GM21390 (cell line): ENCODE results near the gene WDR74.
"Not testable (repeated sequence)": the region's sequence is repeated elsewhere in the genome, so short reads cannot be mapped to it uniquely, and the experiment has no call there.

Experiments
- ATAC-seq: cut with Tn5 transposase; IDR thresholded peaks from one replicate; pipeline ENCODE4 v1.9.1; 2021; ENCODE audit not compliant: unreplicated experiment

Gene WDR74

GRCh38 chr11:62860835-62861563 lies 21.6 kb upstream of the WDR74 start:
- ATAC-seq: no peak

- ATAC-seq: not testable (repeated sequence)
Observed at GRCh38 chr11:62859281-62859703, 19.9 kb upstream of the WDR74 start.

GRCh38 chr11:62858201-62858600 lies 18.8 kb upstream of the WDR74 start:
- no peak for ATAC-seq

- no peak for ATAC-seq
Observed at GRCh38 chr11:62857541-62857982, 18.2 kb upstream of the WDR74 start.

- ATAC-seq: no peak
Observed at GRCh38 chr11:62856333-62856895, 17.0 kb upstream of the WDR74 start.

- ATAC-seq: peak; percentile 78
Observed at GRCh38 chr11:62855571-62856332, 16.4 kb upstream of the WDR74 start.

GRCh38 chr11:62854825-62855570 lies 15.6 kb upstream of the WDR74 start:
- no peak for ATAC-seq

- ATAC-seq: no peak
Observed at GRCh38 chr11:62854013-62854824, 14.8 kb upstream of the WDR74 start.

GRCh38 chr11:62853279-62853965 lies 14.0 kb upstream of the WDR74 start:
- ATAC-seq: no peak

GRCh38 chr11:62852523-62853188 lies 13.3 kb upstream of the WDR74 start:
- ATAC-seq: no peak

GRCh38 chr11:62851807-62852522 lies 12.6 kb upstream of the WDR74 start:
- ATAC-seq: no peak

GRCh38 chr11:62850911-62851806 lies 11.8 kb upstream of the WDR74 start:
- ATAC-seq: no peak

- no peak for ATAC-seq
Observed at GRCh38 chr11:62847767-62848314, 8.5 kb upstream of the WDR74 start.

GRCh38 chr11:62846177-62846576 lies 6.8 kb upstream of the WDR74 start:
- no peak for ATAC-seq

GRCh38 chr11:62844154-62844553 lies 4.8 kb upstream of the WDR74 start:
- ATAC-seq: no peak

GRCh38 chr11:62843466-62843865 lies 4.1 kb upstream of the WDR74 start:
- no peak for ATAC-seq

GRCh38 chr11:62842891-62843290 lies 3.5 kb upstream of the WDR74 start:
- not testable (repeated sequence) for ATAC-seq
